HFF-Myc (cell line): ENCODE data around the gene CA5A.

Source experiments
- DNase-seq: peaks from one replicate; pipeline ENCODE4 v3.0.0-alpha.2; 2011; ENCODE audit warnings: low read depth; ENCODE audit errors: extremely low read depth
- H3K4me3 ChIP-seq: replicated peaks from 2 replicates; pipeline ENCODE4 v1.5.1; 2011; ENCODE audit warnings: low read depth, mild to moderate bottlenecking, control low read depth, low read length
- TF ChIP-seq, protein P1 (sequence below): IDR thresholded peaks from 2 replicates; pipeline ENCODE4 v1.5.1; 2012; ENCODE audit warnings: mild to moderate bottlenecking, low read depth, low read length, control low read depth; ENCODE audit errors: missing control alignments

Gene CA5A

DNA sequence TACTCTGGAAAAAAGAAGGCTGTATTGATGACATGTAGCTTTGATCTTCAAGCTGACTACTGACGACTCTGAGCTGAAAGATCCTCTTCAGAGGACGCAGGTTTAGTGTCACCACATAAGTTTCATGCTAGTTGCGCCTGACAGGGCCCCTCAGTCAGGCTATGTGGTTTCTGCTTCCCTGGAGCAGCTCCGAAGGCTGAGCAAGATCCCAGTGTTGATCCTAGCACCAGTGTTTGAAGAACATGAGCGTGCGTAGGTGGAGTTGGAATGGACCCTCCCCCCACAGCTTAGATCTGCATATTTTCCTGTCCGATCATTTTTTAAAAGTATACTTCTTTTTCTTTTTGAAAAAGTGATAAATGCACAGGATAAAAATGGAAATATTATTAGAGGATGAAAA is 32.2 kb upstream of the CA5A start:
- TF ChIP-seq, protein P1, sequence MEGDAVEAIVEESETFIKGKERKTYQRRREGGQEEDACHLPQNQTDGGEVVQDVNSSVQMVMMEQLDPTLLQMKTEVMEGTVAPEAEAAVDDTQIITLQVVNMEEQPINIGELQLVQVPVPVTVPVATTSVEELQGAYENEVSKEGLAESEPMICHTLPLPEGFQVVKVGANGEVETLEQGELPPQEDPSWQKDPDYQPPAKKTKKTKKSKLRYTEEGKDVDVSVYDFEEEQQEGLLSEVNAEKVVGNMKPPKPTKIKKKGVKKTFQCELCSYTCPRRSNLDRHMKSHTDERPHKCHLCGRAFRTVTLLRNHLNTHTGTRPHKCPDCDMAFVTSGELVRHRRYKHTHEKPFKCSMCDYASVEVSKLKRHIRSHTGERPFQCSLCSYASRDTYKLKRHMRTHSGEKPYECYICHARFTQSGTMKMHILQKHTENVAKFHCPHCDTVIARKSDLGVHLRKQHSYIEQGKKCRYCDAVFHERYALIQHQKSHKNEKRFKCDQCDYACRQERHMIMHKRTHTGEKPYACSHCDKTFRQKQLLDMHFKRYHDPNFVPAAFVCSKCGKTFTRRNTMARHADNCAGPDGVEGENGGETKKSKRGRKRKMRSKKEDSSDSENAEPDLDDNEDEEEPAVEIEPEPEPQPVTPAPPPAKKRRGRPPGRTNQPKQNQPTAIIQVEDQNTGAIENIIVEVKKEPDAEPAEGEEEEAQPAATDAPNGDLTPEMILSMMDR: no peak
- no peak for DNase-seq
- H3K4me3 ChIP-seq: no peak overlapping the region

DNA sequence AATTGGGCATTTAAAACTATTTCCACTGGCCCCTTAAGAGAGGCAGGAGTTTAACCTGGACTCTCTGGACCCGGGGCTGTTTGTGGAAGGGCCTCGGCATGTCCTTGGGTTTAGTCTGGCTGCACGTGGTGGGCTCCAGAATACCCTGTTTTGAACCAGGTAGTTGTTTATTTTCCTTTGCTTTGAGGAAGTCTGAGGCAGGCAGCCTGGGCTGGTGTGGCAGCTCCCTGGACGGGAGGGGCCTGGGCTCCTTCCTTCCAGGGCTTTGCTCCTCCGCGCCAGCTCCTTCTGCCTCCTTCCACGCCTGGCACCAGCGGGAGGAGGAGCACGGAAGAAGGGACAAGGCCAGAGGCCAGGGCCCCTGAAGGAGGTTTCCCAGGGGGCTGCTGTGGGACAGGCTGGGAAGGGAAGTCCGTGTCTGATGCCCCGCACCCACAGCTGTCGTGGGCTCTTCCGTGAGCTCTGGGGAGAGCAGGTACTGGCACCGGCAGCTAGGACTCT is 30.4 kb upstream of the CA5A start:
- DNase-seq: no peak
- TF ChIP-seq, protein P1: no peak
- no peak overlapping the region for H3K4me3 ChIP-seq

DNA sequence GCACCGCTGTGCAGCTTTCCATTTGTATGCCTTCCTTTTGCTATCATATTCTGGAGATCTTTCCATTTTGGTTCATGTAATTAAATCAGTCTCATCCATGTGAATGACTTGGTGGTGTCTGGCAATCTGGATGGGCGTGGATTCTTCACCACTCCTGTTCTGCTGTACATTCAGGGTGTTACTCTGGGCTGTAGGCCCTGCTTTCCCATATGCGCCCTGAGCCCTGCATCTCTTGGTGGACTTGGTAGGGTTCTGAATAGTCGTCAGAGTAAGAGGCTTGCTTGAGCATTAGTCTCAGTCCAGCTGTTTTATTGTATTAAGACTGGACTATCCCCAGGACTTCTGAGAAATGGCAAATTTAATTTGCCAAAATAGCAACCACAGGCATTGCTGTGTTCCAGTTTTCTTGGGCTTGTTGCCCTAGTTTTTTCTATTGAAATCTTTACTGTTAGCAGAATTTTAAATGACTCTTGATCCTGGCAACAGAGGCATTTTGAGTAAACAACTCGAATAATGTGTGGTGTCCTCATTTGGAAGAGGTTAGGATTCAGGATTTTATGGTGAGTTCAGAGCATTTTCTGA is 29.8 kb upstream of the CA5A start:
- TF ChIP-seq, protein P1: no peak
- H3K4me3 ChIP-seq: no peak overlapping the region
- no peak for DNase-seq

DNA sequence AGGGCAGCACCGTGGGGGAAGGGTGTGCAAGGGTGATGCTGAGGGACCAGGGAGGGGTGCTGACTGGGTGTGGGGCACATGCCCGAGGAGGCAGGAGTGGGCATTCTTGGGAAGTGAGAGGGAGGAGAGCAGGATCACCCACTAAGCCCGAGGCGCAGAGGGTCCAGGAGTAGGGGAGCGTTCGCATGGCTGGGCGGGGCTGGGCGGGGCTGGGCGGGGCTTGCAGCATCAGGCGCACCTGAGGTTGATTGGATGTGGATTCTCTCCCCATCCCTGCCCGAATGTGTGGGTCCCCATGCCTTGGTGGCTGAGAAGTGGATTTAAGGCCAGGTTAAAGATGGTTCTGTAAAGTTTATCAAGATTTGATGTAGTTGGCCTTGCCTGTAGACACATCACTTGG is 29.1 kb upstream of the CA5A start:
- TF ChIP-seq, protein P1: no peak
- DNase-seq: no peak
- H3K4me3 ChIP-seq: no peak overlapping the region

DNA sequence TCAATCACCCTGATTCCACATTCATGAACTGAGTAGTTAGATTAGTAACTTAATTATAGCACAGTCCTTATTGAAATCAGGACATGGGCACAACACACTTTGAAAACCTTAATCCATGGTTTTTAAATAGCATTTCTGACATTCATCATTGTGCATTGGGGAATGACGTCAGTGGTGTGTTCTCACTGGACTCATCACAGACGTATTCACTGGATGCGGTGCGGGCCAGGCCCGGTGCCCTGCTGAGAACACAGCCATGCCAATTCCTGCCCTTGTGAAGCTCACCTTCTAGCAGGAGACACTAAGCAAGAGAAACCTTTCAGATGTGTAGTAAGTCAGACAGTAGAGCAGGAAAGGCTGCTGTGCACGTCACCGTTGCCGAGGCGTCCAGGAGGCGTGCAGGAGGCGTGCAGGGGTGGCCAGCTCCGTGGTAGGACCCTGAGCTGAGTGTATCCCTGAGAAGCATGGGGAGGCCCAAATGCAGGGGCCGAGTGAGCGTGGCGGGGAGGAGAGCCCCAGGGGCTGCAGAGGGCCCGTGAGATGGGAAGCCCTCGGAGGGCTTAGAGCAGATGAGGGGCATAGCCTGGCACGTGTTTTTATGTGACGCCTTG is 27.8 kb upstream of the CA5A start:
- no peak overlapping the region for H3K4me3 ChIP-seq
- DNase-seq: no peak
- TF ChIP-seq, protein P1: no peak

DNA sequence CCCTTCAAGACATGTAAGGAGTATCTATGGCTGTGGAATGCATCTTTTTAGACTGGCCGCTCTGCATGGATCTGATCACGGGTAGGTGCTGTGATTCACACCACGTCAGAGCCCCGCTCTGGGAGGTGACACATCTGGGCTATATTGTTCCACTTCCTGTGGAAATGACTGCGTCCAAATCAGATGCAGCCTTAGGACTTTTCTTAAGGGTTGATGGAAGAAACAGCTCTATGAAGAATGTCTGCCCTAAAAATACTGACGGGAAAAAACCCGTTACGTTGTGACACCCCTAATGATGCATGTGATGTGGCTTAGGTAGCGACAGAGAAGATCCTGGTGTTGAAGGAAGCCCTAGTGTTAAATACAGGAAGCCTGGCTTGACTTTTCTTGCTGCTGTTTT is 27.1 kb upstream of the CA5A start:
- H3K4me3 ChIP-seq: no peak overlapping the region
- TF ChIP-seq, protein P1: no peak
- DNase-seq: peak; percentile 64
